SK-N-SH treated with all-trans-retinoic acid at 6 μM for 48 hours (cell line): ENCODE results near the gene TMEM174.

ENCODE experiments used
- ARNTL ChIP-seq: fragments of 450-650 bp; formaldehyde crosslinking; IDR thresholded peaks from 2 replicates; pipeline ENCODE4 v1.5.0; 2020; ENCODE audit warnings: low read depth, mild to moderate bottlenecking, moderate library complexity, borderline replicate concordance
- ESRRG ChIP-seq: fragments of 250-450 bp; sonication (Bioruptor Pico); IDR thresholded peaks from 2 replicates; pipeline ENCODE4 v1.6.1; 2021; ENCODE audit warnings: mild to moderate bottlenecking
- ISL1 ChIP-seq: fragments of 250-450 bp; sonication (Bioruptor Pico); IDR thresholded peaks from 2 replicates; pipeline ENCODE4 v2.1.2; 2022; ENCODE audit warnings: mild to moderate bottlenecking, moderate library complexity
- PATZ1 ChIP-seq: fragments of 250-450 bp; sonication (Bioruptor Pico); IDR thresholded peaks from 2 replicates; pipeline ENCODE4 v1.8.0; 2020; ENCODE audit warnings: mild to moderate bottlenecking, moderate library complexity, borderline replicate concordance
- PPARA ChIP-seq: fragments of 250-450 bp; sonication (Bioruptor Pico); IDR thresholded peaks from 2 replicates; pipeline ENCODE4 v1.5.0; 2020; ENCODE audit warnings: mild to moderate bottlenecking, borderline replicate concordance
- RARB ChIP-seq: fragments of 250-450 bp; sonication (Bioruptor Pico); IDR thresholded peaks from 2 replicates; pipeline ENCODE4 v1.8.0; 2021; ENCODE audit warnings: mild to moderate bottlenecking, moderate library complexity
- ZFP30 ChIP-seq: fragments of 450-650 bp; formaldehyde crosslinking; IDR thresholded peaks from 2 replicates; pipeline ENCODE4 v1.5.0; 2022; ENCODE audit warnings: mild to moderate bottlenecking, moderate library complexity
- ZNF565 ChIP-seq: fragments of 450-650 bp; formaldehyde crosslinking; conservative IDR thresholded peaks from 2 replicates; pipeline ENCODE4 v1.5.0; 2020; ENCODE audit warnings: low read depth, mild to moderate bottlenecking, moderate library complexity
- ZNF70 ChIP-seq: fragments of 450-650 bp; formaldehyde crosslinking; IDR thresholded peaks from 2 replicates; pipeline ENCODE4 v1.5.0; 2020; ENCODE audit warnings: mild to moderate bottlenecking, moderate library complexity
- ZNF8 ChIP-seq: fragments of 450-650 bp; formaldehyde crosslinking; IDR thresholded peaks from 2 replicates; pipeline ENCODE4 v1.5.0; 2020; ENCODE audit warnings: mild to moderate bottlenecking, moderate library complexity
- TF ChIP-seq, protein P1 (sequence below): fragments of 250-450 bp; sonication (Bioruptor Pico); IDR thresholded peaks from 2 replicates; pipeline ENCODE4 v1.5.0; 2020; ENCODE audit warnings: mild to moderate bottlenecking, moderate library complexity
- TF ChIP-seq, protein P2 (sequence below): fragments of 250-450 bp; sonication (Bioruptor Pico); IDR thresholded peaks from 2 replicates; pipeline ENCODE4 v1.8.0; 2021; ENCODE audit warnings: low read depth, mild to moderate bottlenecking, moderate library complexity, borderline replicate concordance

DNA sequence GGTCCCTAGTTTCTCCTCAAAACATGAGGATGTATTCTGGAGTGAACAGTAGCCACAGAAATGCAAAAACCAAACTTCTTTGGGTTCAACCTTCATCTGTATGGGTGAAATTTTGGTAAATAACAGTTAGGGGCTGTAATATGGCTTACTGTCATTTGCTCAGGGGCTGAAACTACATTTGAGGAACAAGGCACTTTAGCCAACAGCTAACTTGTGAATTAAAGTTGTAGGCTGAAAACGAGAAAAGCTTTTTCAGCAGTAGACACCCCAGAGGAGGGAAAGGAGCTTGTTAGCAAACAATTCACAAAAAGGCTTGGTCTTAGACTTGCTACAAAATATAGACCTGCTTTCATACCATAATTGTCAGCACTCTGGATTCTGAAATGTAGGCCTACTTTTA lies 46.0 kb upstream of the TMEM174 start:
- no peak for TF ChIP-seq PPARA (CRISPR knock-in tag)
- no peak for TF ChIP-seq ZNF565 (CRISPR knock-in tag)
- no peak for TF ChIP-seq ZNF8 (CRISPR knock-in tag)
- no peak for TF ChIP-seq PATZ1 (CRISPR knock-in tag)
- TF ChIP-seq ISL1 (CRISPR knock-in tag): no peak
- TF ChIP-seq RARB: no peak
- TF ChIP-seq, protein P1, sequence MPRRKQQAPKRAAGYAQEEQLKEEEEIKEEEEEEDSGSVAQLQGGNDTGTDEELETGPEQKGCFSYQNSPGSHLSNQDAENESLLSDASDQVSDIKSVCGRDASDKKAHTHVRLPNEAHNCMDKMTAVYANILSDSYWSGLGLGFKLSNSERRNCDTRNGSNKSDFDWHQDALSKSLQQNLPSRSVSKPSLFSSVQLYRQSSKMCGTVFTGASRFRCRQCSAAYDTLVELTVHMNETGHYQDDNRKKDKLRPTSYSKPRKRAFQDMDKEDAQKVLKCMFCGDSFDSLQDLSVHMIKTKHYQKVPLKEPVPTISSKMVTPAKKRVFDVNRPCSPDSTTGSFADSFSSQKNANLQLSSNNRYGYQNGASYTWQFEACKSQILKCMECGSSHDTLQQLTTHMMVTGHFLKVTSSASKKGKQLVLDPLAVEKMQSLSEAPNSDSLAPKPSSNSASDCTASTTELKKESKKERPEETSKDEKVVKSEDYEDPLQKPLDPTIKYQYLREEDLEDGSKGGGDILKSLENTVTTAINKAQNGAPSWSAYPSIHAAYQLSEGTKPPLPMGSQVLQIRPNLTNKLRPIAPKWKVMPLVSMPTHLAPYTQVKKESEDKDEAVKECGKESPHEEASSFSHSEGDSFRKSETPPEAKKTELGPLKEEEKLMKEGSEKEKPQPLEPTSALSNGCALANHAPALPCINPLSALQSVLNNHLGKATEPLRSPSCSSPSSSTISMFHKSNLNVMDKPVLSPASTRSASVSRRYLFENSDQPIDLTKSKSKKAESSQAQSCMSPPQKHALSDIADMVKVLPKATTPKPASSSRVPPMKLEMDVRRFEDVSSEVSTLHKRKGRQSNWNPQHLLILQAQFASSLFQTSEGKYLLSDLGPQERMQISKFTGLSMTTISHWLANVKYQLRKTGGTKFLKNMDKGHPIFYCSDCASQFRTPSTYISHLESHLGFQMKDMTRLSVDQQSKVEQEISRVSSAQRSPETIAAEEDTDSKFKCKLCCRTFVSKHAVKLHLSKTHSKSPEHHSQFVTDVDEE (CRISPR knock-in tag): no peak
- no peak for TF ChIP-seq ESRRG (CRISPR knock-in tag)
- TF ChIP-seq ZFP30: no peak
- TF ChIP-seq, protein P2, sequence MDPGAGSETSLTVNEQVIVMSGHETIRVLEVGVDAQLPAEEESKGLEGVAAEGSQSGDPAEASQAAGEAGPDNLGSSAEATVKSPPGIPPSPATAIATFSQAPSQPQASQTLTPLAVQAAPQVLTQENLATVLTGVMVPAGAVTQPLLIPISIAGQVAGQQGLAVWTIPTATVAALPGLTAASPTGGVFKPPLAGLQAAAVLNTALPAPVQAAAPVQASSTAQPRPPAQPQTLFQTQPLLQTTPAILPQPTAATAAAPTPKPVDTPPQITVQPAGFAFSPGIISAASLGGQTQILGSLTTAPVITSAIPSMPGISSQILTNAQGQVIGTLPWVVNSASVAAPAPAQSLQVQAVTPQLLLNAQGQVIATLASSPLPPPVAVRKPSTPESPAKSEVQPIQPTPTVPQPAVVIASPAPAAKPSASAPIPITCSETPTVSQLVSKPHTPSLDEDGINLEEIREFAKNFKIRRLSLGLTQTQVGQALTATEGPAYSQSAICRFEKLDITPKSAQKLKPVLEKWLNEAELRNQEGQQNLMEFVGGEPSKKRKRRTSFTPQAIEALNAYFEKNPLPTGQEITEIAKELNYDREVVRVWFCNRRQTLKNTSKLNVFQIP (CRISPR knock-in tag): no peak
- no peak for TF ChIP-seq ARNTL (CRISPR knock-in tag)
- TF ChIP-seq ZNF70: no peak
